ENCODE data around the gene OR51F2. TPM values are rescaled to one million over a fixed set of nuclear protein-coding genes. Genes with fewer than 3 reads are reported as not detected.

OR51F2 gene, protein sequence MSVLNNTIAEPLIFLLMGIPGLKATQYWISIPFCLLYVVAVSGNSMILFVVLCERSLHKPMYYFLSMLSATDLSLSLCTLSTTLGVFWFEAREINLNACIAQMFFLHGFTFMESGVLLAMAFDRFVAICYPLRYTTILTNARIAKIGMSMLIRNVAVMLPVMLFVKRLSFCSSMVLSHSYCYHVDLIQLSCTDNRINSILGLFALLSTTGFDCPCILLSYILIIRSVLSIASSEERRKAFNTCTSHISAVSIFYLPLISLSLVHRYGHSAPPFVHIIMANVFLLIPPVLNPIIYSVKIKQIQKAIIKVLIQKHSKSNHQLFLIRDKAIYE
- total RNA-seq (not detected), polyA plus RNA-seq (not detected)

DNA sequence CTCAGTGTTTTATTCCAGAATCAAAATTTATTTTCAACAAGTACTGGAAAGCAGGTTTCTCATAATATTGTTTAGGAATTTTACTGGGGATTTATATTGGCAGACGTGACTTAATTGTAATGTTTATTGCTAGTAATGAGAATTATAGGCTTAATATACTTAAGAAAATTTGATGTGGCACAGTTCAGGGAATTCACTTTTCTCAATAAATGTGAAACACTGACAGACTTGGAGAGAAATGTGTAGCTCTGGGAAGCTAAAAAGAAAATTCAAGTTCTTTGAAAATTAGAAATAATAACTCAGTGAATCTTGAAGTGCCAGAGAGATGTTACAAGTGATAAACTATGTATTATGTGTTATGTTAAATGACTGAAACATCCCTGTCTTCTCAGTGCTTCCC, at the start of gene OR51F2:
Gene OR51F2 (plus strand): TSS at position 301 of the 400 bp plus-strand sequence. CDS start 101 bp downstream, outside the sequence.
- DNase-seq (ENCODE audit: low spot score), result no peak
- H3K4me3 ChIP-seq (ENCODE audit: low read depth in 1 of 3, low read length in 3 of 3), result no peak within 1 kb of the TSS
- H3K27ac ChIP-seq (ENCODE audit: low read depth in 1 of 2, low read length in 2 of 2), result no peak within 1 kb of the TSS
- no peaks in the 10 kb centered on the region for H3K4me1 ChIP-seq (ENCODE audit: control insufficient read depth in 4 of 4, insufficient read depth in 4 of 4, low read length in 3 of 4)
- TF ChIP-seq, protein P1, sequence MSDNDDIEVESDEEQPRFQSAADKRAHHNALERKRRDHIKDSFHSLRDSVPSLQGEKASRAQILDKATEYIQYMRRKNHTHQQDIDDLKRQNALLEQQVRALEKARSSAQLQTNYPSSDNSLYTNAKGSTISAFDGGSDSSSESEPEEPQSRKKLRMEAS (IDR thresholded peaks at IDR 0.05), result no peak
- TF ChIP-seq, protein P2, sequence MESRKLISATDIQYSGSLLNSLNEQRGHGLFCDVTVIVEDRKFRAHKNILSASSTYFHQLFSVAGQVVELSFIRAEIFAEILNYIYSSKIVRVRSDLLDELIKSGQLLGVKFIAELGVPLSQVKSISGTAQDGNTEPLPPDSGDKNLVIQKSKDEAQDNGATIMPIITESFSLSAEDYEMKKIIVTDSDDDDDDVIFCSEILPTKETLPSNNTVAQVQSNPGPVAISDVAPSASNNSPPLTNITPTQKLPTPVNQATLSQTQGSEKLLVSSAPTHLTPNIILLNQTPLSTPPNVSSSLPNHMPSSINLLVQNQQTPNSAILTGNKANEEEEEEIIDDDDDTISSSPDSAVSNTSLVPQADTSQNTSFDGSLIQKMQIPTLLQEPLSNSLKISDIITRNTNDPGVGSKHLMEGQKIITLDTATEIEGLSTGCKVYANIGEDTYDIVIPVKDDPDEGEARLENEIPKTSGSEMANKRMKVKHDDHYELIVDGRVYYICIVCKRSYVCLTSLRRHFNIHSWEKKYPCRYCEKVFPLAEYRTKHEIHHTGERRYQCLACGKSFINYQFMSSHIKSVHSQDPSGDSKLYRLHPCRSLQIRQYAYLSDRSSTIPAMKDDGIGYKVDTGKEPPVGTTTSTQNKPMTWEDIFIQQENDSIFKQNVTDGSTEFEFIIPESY (IDR thresholded peaks at IDR 0.05), result no peak
- TF ChIP-seq SP1 (IDR thresholded peaks at IDR 0.05) (no peak), NR2F2 (IDR thresholded peaks at IDR 0.05) (no peak), FOXA1 (IDR thresholded peaks at IDR 0.05) (no peak), HNF4A (conservative IDR thresholded peaks at IDR 0.05) (no peak), FOXA2 (IDR thresholded peaks at IDR 0.05) (no peak), YY1 (IDR thresholded peaks at IDR 0.05) (no peak), GABPA (IDR thresholded peaks at IDR 0.05 in 1 of 2, conservative IDR thresholded peaks at IDR 0.05 in 1 of 2) (no peak)
- H3K36me3 ChIP-seq (ENCODE audit: control insufficient read depth in 4 of 4, insufficient read depth in 3 of 4, low read depth in 1 of 4, low read length in 3 of 4), result no peaks in the 10 kb centered on the region
- H3K9me3 ChIP-seq (ENCODE audit: control insufficient read depth in 4 of 4, low read length in 3 of 4), result no peaks in the 10 kb centered on the region
- WGBS, result 84% methylated on average over 1 of the region's 1 CpG
- H3K9ac ChIP-seq (ENCODE audit: low read depth in 1 of 2, low read length in 2 of 2), result no peak within 1 kb of the TSS
- H3K27me3 ChIP-seq (ENCODE audit: control insufficient read depth in 4 of 4, insufficient read depth in 4 of 4, low read length in 3 of 4), result peaks cover 0 to 7% (median 0%) of the 10 kb centered on the region in 4 donors

DNA sequence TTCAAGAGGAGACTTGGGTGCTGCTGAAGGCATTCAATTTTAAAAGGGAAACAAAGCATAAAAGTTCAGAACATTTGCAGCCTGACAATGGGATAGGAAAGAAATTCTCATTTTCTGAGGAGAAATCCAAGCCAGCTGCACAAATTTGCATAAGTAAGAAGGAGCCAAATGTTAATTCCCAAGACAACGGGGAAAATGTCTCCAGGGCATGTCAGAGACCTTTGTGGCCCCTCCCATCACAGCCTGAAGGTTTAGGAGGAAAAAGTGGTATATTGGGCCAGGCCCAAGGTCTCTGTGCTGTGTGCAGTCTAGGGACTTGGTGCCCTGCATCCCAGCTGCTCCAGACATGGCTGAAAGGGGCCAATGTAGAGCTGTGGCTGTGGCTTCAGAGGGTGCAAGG, 38.7 kb upstream of the OR51F2 start:
- DNase-seq (ENCODE audit: low spot score), result no peak
- no peak overlapping the region for H3K9ac ChIP-seq (ENCODE audit: low read depth in 1 of 2, low read length in 2 of 2)
- WGBS, result 54% methylated on average over 1 of the region's 1 CpG

More for the DNA sequence above, 38.7 kb upstream of the OR51F2 start:
- Histone ChIP-seq H3K4me1 (ENCODE audit: control insufficient read depth in 4 of 4, insufficient read depth in 4 of 4, low read length in 3 of 4) (no peaks in the 10 kb centered on the region), H3K36me3 (ENCODE audit: control insufficient read depth in 4 of 4, insufficient read depth in 3 of 4, low read depth in 1 of 4, low read length in 3 of 4) (no peaks in the 10 kb centered on the region), H3K27ac (ENCODE audit: low read depth in 1 of 2, low read length in 2 of 2) (no peak overlapping the region), H3K4me3 (ENCODE audit: low read depth in 1 of 3, low read length in 3 of 3) (no peak overlapping the region), H3K27me3 (ENCODE audit: control insufficient read depth in 4 of 4, insufficient read depth in 4 of 4, low read length in 3 of 4) (no peaks in the 10 kb centered on the region), H3K9me3 (ENCODE audit: control insufficient read depth in 4 of 4, low read length in 3 of 4) (no peaks in the 10 kb centered on the region)
- TF ChIP-seq RXRA (IDR thresholded peaks at IDR 0.05), result no peak
- TF ChIP-seq, protein P3, sequence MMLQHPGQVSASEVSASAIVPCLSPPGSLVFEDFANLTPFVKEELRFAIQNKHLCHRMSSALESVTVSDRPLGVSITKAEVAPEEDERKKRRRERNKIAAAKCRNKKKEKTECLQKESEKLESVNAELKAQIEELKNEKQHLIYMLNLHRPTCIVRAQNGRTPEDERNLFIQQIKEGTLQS (IDR thresholded peaks at IDR 0.05), result no peak
- TF ChIP-seq, protein P2 (IDR thresholded peaks at IDR 0.05), result no peak
- no peak for TF ChIP-seq JUND (IDR thresholded peaks at IDR 0.05)
- TF ChIP-seq FOXA2 (IDR thresholded peaks at IDR 0.05), result no peak
- TF ChIP-seq, protein P4, sequence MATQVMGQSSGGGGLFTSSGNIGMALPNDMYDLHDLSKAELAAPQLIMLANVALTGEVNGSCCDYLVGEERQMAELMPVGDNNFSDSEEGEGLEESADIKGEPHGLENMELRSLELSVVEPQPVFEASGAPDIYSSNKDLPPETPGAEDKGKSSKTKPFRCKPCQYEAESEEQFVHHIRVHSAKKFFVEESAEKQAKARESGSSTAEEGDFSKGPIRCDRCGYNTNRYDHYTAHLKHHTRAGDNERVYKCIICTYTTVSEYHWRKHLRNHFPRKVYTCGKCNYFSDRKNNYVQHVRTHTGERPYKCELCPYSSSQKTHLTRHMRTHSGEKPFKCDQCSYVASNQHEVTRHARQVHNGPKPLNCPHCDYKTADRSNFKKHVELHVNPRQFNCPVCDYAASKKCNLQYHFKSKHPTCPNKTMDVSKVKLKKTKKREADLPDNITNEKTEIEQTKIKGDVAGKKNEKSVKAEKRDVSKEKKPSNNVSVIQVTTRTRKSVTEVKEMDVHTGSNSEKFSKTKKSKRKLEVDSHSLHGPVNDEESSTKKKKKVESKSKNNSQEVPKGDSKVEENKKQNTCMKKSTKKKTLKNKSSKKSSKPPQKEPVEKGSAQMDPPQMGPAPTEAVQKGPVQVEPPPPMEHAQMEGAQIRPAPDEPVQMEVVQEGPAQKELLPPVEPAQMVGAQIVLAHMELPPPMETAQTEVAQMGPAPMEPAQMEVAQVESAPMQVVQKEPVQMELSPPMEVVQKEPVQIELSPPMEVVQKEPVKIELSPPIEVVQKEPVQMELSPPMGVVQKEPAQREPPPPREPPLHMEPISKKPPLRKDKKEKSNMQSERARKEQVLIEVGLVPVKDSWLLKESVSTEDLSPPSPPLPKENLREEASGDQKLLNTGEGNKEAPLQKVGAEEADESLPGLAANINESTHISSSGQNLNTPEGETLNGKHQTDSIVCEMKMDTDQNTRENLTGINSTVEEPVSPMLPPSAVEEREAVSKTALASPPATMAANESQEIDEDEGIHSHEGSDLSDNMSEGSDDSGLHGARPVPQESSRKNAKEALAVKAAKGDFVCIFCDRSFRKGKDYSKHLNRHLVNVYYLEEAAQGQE (IDR thresholded peaks at IDR 0.05), result no peak
- TF ChIP-seq, protein P5, sequence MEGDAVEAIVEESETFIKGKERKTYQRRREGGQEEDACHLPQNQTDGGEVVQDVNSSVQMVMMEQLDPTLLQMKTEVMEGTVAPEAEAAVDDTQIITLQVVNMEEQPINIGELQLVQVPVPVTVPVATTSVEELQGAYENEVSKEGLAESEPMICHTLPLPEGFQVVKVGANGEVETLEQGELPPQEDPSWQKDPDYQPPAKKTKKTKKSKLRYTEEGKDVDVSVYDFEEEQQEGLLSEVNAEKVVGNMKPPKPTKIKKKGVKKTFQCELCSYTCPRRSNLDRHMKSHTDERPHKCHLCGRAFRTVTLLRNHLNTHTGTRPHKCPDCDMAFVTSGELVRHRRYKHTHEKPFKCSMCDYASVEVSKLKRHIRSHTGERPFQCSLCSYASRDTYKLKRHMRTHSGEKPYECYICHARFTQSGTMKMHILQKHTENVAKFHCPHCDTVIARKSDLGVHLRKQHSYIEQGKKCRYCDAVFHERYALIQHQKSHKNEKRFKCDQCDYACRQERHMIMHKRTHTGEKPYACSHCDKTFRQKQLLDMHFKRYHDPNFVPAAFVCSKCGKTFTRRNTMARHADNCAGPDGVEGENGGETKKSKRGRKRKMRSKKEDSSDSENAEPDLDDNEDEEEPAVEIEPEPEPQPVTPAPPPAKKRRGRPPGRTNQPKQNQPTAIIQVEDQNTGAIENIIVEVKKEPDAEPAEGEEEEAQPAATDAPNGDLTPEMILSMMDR (IDR thresholded peaks at IDR 0.05; ENCODE audit: low read depth, low read length, missing input control), result no peak
- no peak for TF ChIP-seq HNF4A (conservative IDR thresholded peaks at IDR 0.05)
- TF ChIP-seq, protein P1 (IDR thresholded peaks at IDR 0.05), result no peak
